DND-41 (cell line): ENCODE results near the gene TK2.
A peak's percentile ranks its signal among the peaks of the same experiment; 100 is the strongest.

Experiments used
- ATAC-seq: fragments of 200-7000 bp; cut with Tn5 transposase; 3 replicates; pipeline ENCODE4 v1.9.1; 2021; ENCODE audit warnings: low read depth; ENCODE audit not compliant: insufficient read depth
- DNase-seq: peaks from one replicate; pipeline ENCODE4 v3.0.0-alpha.2; 2020
- H2AFZ ChIP-seq: 2 replicates; pipeline ENCODE4 v1.6.0; 2012; ENCODE audit warnings: low read depth, low read length
- H3K27ac ChIP-seq: 2 replicates; pipeline ENCODE4 v1.5.1; 2012; ENCODE audit warnings: low read length, inconsistent platforms
- H3K27me3 ChIP-seq: fragments of 200-600 bp; sonication (generic); 2 replicates; pipeline ENCODE4 v1.6.0; 2012; ENCODE audit warnings: low read length, mild to moderate bottlenecking, inconsistent platforms; ENCODE audit not compliant: insufficient read depth, poor library complexity
- H3K36me3 ChIP-seq: 2 replicates; pipeline ENCODE4 v1.5.1; 2012; ENCODE audit warnings: low read length, inconsistent platforms; ENCODE audit not compliant: insufficient read depth
- H3K4me1 ChIP-seq: 2 replicates; pipeline ENCODE4 v1.5.1; 2012; ENCODE audit warnings: mild to moderate bottlenecking, low read length; ENCODE audit not compliant: insufficient read depth
- H3K4me2 ChIP-seq: 2 replicates; pipeline ENCODE4 v1.6.0; 2012; ENCODE audit warnings: mild to moderate bottlenecking, moderate library complexity, low read length, inconsistent platforms; ENCODE audit not compliant: insufficient read depth
- H3K4me3 ChIP-seq, 2 experiments: fragments of 200-600 bp in 1 of 2; shearing (Covaris generic) in 1 of 2; 2 replicates each; pipeline ENCODE4 v1.5.1; 2012 to 2016; ENCODE audit warnings: inconsistent platforms in 2 of 2, low read length in 2 of 2, mild to moderate bottlenecking in 2 of 2, low read depth in 1 of 2, moderate library complexity in 1 of 2
- H3K79me2 ChIP-seq: 2 replicates; pipeline ENCODE4 v1.6.0; 2012; ENCODE audit warnings: low read length, inconsistent platforms; ENCODE audit not compliant: insufficient read depth
- H3K9ac ChIP-seq: 2 replicates; pipeline ENCODE4 v1.6.0; 2012; ENCODE audit warnings: low read depth, mild to moderate bottlenecking, inconsistent platforms, low read length, moderate library complexity
- H3K9me3 ChIP-seq: 2 replicates; pipeline ENCODE4 v1.5.1; 2012; ENCODE audit warnings: low read length, moderate library complexity, mild to moderate bottlenecking, inconsistent platforms; ENCODE audit not compliant: insufficient read depth, severe bottlenecking
- H4K20me1 ChIP-seq: 2 replicates; pipeline ENCODE4 v1.6.0; 2012; ENCODE audit warnings: low read length; ENCODE audit not compliant: insufficient read depth
- CTCF ChIP-seq: IDR thresholded peaks from 2 replicates; pipeline ENCODE4 v1.5.1; 2012; ENCODE audit warnings: borderline replicate concordance, low read length, moderate library complexity, mild to moderate bottlenecking; ENCODE audit not compliant: poor library complexity, severe bottlenecking; ENCODE audit errors: extremely low read depth
- EZH2 ChIP-seq: IDR thresholded peaks from 3 replicates; pipeline ENCODE4 v1.6.1; 2012; ENCODE audit warnings: borderline replicate concordance, low read depth, mild to moderate bottlenecking, moderate library complexity, low read length, inconsistent platforms; ENCODE audit not compliant: severe bottlenecking

Gene TK2

GRCh38 chr16:66536525-66536924 lies 13.4 kb downstream of the TK2 start:
- Histone ChIP-seq H3K9me3 (no peaks in the 10 kb centered on the region), H4K20me1 (no peaks in the 10 kb centered on the region), H2AFZ (no peak overlapping the region), H3K27ac (peak overlapping the region; percentile 18; the same call in 1 of the 2 replicates), H3K4me1 (peaks cover 24% of the 10 kb centered on the region), H3K27me3 (no peaks in the 10 kb centered on the region), H3K9ac (no peak overlapping the region), H3K4me3 (no peak overlapping the region), H3K79me2 (no peaks in the 10 kb centered on the region), H3K36me3 (peaks cover 4% of the 10 kb centered on the region; the same call in 1 of the 2 replicates), H3K4me2 (no peak overlapping the region)
- ATAC-seq (no peak), DNase-seq (no peak)
- no peak for TF ChIP-seq CTCF
- TF ChIP-seq EZH2, result no peak

DNA sequence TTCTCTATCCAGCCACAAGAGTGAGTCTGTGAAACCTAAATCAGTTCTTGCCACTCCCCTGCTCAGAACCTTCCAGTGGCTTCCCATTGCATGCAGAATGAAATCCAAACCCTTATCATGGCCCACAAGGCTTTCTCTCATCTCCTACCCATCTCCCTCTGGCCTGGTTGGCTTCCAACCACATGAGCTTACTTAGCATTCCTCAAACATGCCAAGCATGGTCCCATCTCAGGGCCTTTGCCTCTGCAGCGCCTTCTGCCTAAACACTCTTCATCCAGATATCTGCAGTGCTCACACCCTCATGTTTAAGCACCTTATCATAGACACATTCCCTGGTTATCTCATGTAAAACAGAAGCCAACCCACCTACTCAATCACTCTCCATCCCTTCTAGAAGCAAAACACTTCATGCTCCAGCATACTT lies 15.5 kb downstream of the TK2 start:
- H3K36me3 ChIP-seq, result peaks cover 20% of the 10 kb centered on the region

DNA sequence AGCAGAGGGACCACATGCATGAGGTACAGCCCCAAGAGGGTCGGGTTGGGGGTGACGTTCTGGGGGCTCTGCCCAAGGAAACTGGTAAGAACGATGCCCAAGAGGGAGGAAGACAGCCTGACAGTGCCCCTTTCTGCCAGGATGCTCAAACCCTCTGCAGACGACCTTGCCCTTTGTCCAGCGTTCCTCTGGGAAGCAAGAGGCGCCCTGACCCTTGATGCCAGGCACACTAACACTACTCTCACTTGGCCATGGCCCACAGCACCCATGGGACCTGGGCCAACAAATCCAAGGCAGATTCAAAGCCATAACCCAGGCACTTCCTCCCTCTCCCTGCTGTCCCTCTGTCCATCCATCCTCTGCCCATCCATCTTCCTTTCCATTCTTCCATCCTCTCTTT lies 20.4 kb downstream of the TK2 start:
- Histone ChIP-seq H3K4me1 (peaks cover 17% of the 10 kb centered on the region), H4K20me1 (no peaks in the 10 kb centered on the region), H3K27ac (0 out of 2 replicates have a peak overlapping the region, but pooled peaks have one; percentile 48), H3K27me3 (no peaks in the 10 kb centered on the region), H3K4me2 (no peak overlapping the region), H3K36me3 (peaks cover 32% of the 10 kb centered on the region), H2AFZ (no peak overlapping the region), H3K9ac (no peak overlapping the region), H3K79me2 (no peaks in the 10 kb centered on the region), H3K4me3 (no peak overlapping the region), H3K9me3 (no peaks in the 10 kb centered on the region)
- DNase-seq, result no peak
- no peak for ATAC-seq
- TF ChIP-seq EZH2 (no peak), CTCF (no peak)

More for the DNA sequence above, 15.5 kb downstream of the TK2 start:
- no peak overlapping the region for H3K4me2 ChIP-seq
- H3K9ac ChIP-seq, result no peak overlapping the region
- DNase-seq, result no peak
- no peaks in the 10 kb centered on the region for H3K9me3 ChIP-seq
- TF ChIP-seq CTCF (no peak), EZH2 (no peak)
- H3K27ac ChIP-seq, result no peak overlapping the region
- H3K27me3 ChIP-seq, result no peaks in the 10 kb centered on the region
- H4K20me1 ChIP-seq, result no peaks in the 10 kb centered on the region
- ATAC-seq, result no peak
- peaks cover 8% of the 10 kb centered on the region for H3K4me1 ChIP-seq
- H3K79me2 ChIP-seq, result no peaks in the 10 kb centered on the region
- H3K4me3 ChIP-seq, result no peak overlapping the region
- H2AFZ ChIP-seq, result no peak overlapping the region

DNA sequence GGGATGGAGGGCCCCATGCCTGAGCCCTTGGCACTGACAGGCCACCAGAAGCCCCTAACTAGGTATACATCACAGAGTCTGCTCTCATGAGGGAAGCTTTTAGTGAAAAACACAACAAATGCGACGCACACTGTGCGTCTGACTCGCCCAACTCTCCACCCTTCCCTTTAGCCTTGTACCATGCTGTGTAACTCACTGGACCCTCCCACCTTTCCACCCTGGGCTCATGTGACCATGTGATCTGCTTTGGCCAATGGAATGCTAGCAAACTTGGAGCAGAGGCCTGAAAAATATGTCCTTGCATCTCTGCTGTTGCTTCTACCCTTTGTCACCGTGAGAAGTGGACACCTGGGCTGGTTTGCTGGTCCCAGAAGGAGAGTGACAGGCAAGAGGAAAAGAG lies 21.6 kb downstream of the TK2 start:
- Histone ChIP-seq H3K4me3 (no peak overlapping the region), H3K27me3 (no peaks in the 10 kb centered on the region), H3K9me3 (no peaks in the 10 kb centered on the region), H3K4me1 (peaks cover 29% of the 10 kb centered on the region), H4K20me1 (no peaks in the 10 kb centered on the region), H2AFZ (no peak overlapping the region), H3K9ac (no peak overlapping the region), H3K36me3 (peaks cover 32% of the 10 kb centered on the region), H3K79me2 (no peaks in the 10 kb centered on the region), H3K27ac (peak overlapping the region; percentile 5; the same call in 1 of the 2 replicates), H3K4me2 (no peak overlapping the region)
- ATAC-seq, result no peak
- DNase-seq, result no peak
- no peak for TF ChIP-seq CTCF
- no peak for TF ChIP-seq EZH2
